Left ventricle myocardium inferior (tissue), 1 donor: ENCODE data around the gene FAAP20. TPM values are rescaled to one million over a fixed set of nuclear protein-coding genes. Genes with fewer than 3 reads are reported as not detected.

Experiments
- DNase-seq: peaks from one replicate; pipeline ENCODE4 v3.0.0-alpha.2; 2020
- H3K27ac ChIP-seq: fragments of 200-600 bp; replicated peaks from 2 replicates; pipeline ENCODE4 v1.8.0; 2021
- H3K27me3 ChIP-seq: fragments of 200-600 bp; 2 replicates; pipeline ENCODE4 v1.8.0; 2021; ENCODE audit warnings: low read depth
- H3K36me3 ChIP-seq: fragments of 200-600 bp; 2 replicates; pipeline ENCODE4 v1.8.0; 2021
- H3K4me1 ChIP-seq: fragments of 200-600 bp; 2 replicates; pipeline ENCODE4 v1.8.0; 2021
- H3K4me3 ChIP-seq: fragments of 200-600 bp; 2 replicates; pipeline ENCODE4 v1.8.0; 2021; ENCODE audit warnings: mild to moderate bottlenecking, moderate library complexity
- H3K9me3 ChIP-seq: fragments of 200-600 bp; replicated peaks from 2 replicates; pipeline ENCODE4 v1.8.0; 2021
- intact Hi-C: fragments of 100-400 bp; cut with micrococcal nuclease; formaldehyde crosslinking; loops from one replicate; pipeline ENCODE4 v1.11.0; 2022
- total RNA-seq: library from RNA; stranded (reverse); fragmentation: NEBNext Ultra II Directional; extraction: Animal tissue kit (Norgen Biotek cat#: 25700); gene quantifications from one replicate; pipeline ENCODE4 v1.2.1, GENCODE V29; 2021
- TF ChIP-seq, protein P1 (sequence below): fragments of 200-600 bp; IDR thresholded peaks from 2 replicates; pipeline ENCODE4 v1.8.0; 2021; ENCODE audit warnings: antibody characterized with exemption, mild to moderate bottlenecking, borderline replicate concordance
- donor health status: DM: no; HTN: yes; CAD: no; lungs with severe emphysema.

The FAAP20 gene
- total RNA-seq, 1 donor from 2014 or later = 37.0 TPM

GRCh38 chr1:2166695-2167094 is 27.9 kb downstream of the FAAP20 start:
- intact Hi-C loops = no loop called here
- no peak for DNase-seq
- Histone ChIP-seq H3K4me3 (no peak overlapping the region), H3K27me3 (no peaks in the 10 kb centered on the region), H3K4me1 (no peaks in the 10 kb centered on the region), H3K9me3 (no peaks in the 10 kb centered on the region), H3K36me3 (no peaks in the 10 kb centered on the region), H3K27ac (no peak overlapping the region)
- TF ChIP-seq, protein P1, sequence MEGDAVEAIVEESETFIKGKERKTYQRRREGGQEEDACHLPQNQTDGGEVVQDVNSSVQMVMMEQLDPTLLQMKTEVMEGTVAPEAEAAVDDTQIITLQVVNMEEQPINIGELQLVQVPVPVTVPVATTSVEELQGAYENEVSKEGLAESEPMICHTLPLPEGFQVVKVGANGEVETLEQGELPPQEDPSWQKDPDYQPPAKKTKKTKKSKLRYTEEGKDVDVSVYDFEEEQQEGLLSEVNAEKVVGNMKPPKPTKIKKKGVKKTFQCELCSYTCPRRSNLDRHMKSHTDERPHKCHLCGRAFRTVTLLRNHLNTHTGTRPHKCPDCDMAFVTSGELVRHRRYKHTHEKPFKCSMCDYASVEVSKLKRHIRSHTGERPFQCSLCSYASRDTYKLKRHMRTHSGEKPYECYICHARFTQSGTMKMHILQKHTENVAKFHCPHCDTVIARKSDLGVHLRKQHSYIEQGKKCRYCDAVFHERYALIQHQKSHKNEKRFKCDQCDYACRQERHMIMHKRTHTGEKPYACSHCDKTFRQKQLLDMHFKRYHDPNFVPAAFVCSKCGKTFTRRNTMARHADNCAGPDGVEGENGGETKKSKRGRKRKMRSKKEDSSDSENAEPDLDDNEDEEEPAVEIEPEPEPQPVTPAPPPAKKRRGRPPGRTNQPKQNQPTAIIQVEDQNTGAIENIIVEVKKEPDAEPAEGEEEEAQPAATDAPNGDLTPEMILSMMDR = no peak

DNA sequence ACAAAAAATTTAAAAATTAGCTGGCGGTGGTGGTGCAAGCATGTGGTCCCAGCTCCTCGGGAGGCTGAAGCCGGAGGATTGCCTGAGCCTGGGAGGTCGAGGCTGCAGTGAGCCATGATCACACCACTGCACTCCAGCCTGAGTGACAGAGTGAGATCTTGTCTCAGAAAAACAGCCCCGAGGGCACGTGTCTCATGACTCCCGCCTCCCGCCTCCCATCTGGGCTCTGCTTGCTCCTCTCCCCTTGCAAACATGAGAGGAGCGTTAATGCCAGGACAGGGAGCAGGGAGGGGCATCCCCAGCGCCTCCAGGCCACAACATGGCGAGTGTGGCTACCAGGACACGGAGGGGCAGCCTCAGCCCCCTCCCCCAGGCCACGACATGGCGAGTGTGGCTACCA is 28.3 kb downstream of the FAAP20 start:
- Histone ChIP-seq H3K27ac (no peak overlapping the region), H3K36me3 (no peaks in the 10 kb centered on the region), H3K9me3 (no peaks in the 10 kb centered on the region), H3K27me3 (no peaks in the 10 kb centered on the region), H3K4me3 (no peak overlapping the region), H3K4me1 (no peaks in the 10 kb centered on the region)
- DNase-seq = no peak
- TF ChIP-seq, protein P1 = no peak
- intact Hi-C loops = no loop called here

- Histone ChIP-seq H3K27ac (no peak overlapping the region), H3K36me3 (no peaks in the 10 kb centered on the region), H3K27me3 (no peaks in the 10 kb centered on the region), H3K4me3 (no peak overlapping the region), H3K9me3 (no peaks in the 10 kb centered on the region), H3K4me1 (no peaks in the 10 kb centered on the region)
- intact Hi-C loops = no loop called here
- TF ChIP-seq, protein P1 = no peak
- DNase-seq = no peak
Observed at GRCh38 chr1:2165646-2166045, 28.9 kb downstream of the FAAP20 start.

- no peak for DNase-seq
- Histone ChIP-seq H3K4me1 (no peaks in the 10 kb centered on the region), H3K4me3 (no peak overlapping the region), H3K9me3 (no peaks in the 10 kb centered on the region), H3K36me3 (no peaks in the 10 kb centered on the region), H3K27ac (no peak overlapping the region), H3K27me3 (no peaks in the 10 kb centered on the region)
- TF ChIP-seq, protein P1 = peak; percentile 41
- intact Hi-C loops = no loop called here
Observed at GRCh38 chr1:2163205-2163604, 31.4 kb downstream of the FAAP20 start.

DNA sequence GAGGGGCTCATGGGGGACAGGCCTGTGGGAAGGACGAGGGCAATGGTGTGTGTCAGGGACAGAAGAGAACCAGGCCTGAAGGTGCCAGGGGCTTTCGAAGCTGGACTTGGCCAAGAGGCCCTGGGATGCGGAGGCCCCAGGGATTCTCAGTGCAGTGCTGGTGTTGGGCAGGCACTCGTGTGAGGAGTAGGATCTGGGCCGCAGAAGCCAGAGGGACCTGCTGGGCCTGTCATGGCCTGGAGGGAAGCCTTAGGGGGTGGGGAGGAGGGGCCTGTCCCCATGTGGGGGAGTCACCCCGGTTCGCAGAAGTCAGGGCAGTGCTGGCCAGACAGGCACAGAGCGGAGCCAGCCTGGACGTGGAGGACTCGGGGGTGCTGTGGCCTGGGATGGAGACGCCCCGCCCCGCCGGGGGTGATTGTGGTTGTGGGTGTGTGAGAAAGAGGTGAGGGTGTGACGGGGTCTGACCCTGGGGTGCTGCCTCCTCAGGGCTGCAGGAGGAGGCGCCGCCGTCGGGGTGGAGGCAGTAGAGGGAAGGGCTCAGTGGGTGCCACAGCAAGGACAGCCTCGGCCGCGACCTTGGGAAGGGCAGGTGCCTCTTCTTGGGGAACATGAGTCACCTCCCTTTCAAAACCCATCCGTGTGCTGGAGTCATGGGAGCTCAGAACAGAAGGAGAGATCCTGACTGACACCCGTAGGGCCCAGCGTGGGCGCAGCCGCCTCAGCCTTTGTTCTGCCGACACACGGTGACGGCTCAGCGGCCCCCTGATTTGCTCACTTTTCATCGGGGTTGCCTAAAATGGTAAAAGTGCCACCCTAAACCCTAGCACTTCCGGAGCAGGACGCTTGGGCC is 33.9 kb downstream of the FAAP20 start:
- Histone ChIP-seq H3K4me3 (no peak overlapping the region), H3K9me3 (no peaks in the 10 kb centered on the region), H3K27ac (no peak overlapping the region), H3K36me3 (no peaks in the 10 kb centered on the region), H3K27me3 (no peaks in the 10 kb centered on the region), H3K4me1 (peaks cover 10% of the 10 kb centered on the region)
- TF ChIP-seq, protein P1 = no peak
- DNase-seq = no peak
- intact Hi-C loops = no loop called here
